ENCODE data around the gene CGREF1.

GRCh38 chr2:27053776-27054175 is 65.2 kb downstream of the CGREF1 start:
- TF ChIP-seq CTCF (tag by site-specific recombination; IDR thresholded peaks at IDR 0.05): no peak
- TF ChIP-seq ZBTB20 (tag by site-specific recombination; IDR thresholded peaks at IDR 0.05): no peak
- TF ChIP-seq, protein P1, sequence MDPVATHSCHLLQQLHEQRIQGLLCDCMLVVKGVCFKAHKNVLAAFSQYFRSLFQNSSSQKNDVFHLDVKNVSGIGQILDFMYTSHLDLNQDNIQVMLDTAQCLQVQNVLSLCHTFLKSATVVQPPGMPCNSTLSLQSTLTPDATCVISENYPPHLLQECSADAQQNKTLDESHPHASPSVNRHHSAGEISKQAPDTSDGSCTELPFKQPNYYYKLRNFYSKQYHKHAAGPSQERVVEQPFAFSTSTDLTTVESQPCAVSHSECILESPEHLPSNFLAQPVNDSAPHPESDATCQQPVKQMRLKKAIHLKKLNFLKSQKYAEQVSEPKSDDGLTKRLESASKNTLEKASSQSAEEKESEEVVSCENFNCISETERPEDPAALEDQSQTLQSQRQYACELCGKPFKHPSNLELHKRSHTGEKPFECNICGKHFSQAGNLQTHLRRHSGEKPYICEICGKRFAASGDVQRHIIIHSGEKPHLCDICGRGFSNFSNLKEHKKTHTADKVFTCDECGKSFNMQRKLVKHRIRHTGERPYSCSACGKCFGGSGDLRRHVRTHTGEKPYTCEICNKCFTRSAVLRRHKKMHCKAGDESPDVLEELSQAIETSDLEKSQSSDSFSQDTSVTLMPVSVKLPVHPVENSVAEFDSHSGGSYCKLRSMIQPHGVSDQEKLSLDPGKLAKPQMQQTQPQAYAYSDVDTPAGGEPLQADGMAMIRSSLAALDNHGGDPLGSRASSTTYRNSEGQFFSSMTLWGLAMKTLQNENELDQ (tag by site-specific recombination; IDR thresholded peaks at IDR 0.05; ENCODE audit: low read depth): no peak
- no peak for TF ChIP-seq ZBTB7A (tag by site-specific recombination; IDR thresholded peaks at IDR 0.05; ENCODE audit: low read depth)
- TF ChIP-seq, protein P2, sequence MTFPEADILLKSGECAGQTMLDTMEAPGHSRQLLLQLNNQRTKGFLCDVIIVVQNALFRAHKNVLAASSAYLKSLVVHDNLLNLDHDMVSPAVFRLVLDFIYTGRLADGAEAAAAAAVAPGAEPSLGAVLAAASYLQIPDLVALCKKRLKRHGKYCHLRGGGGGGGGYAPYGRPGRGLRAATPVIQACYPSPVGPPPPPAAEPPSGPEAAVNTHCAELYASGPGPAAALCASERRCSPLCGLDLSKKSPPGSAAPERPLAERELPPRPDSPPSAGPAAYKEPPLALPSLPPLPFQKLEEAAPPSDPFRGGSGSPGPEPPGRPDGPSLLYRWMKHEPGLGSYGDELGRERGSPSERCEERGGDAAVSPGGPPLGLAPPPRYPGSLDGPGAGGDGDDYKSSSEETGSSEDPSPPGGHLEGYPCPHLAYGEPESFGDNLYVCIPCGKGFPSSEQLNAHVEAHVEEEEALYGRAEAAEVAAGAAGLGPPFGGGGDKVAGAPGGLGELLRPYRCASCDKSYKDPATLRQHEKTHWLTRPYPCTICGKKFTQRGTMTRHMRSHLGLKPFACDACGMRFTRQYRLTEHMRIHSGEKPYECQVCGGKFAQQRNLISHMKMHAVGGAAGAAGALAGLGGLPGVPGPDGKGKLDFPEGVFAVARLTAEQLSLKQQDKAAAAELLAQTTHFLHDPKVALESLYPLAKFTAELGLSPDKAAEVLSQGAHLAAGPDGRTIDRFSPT (tag by site-specific recombination; IDR thresholded peaks at IDR 0.05): no peak
- TF ChIP-seq, protein P3, sequence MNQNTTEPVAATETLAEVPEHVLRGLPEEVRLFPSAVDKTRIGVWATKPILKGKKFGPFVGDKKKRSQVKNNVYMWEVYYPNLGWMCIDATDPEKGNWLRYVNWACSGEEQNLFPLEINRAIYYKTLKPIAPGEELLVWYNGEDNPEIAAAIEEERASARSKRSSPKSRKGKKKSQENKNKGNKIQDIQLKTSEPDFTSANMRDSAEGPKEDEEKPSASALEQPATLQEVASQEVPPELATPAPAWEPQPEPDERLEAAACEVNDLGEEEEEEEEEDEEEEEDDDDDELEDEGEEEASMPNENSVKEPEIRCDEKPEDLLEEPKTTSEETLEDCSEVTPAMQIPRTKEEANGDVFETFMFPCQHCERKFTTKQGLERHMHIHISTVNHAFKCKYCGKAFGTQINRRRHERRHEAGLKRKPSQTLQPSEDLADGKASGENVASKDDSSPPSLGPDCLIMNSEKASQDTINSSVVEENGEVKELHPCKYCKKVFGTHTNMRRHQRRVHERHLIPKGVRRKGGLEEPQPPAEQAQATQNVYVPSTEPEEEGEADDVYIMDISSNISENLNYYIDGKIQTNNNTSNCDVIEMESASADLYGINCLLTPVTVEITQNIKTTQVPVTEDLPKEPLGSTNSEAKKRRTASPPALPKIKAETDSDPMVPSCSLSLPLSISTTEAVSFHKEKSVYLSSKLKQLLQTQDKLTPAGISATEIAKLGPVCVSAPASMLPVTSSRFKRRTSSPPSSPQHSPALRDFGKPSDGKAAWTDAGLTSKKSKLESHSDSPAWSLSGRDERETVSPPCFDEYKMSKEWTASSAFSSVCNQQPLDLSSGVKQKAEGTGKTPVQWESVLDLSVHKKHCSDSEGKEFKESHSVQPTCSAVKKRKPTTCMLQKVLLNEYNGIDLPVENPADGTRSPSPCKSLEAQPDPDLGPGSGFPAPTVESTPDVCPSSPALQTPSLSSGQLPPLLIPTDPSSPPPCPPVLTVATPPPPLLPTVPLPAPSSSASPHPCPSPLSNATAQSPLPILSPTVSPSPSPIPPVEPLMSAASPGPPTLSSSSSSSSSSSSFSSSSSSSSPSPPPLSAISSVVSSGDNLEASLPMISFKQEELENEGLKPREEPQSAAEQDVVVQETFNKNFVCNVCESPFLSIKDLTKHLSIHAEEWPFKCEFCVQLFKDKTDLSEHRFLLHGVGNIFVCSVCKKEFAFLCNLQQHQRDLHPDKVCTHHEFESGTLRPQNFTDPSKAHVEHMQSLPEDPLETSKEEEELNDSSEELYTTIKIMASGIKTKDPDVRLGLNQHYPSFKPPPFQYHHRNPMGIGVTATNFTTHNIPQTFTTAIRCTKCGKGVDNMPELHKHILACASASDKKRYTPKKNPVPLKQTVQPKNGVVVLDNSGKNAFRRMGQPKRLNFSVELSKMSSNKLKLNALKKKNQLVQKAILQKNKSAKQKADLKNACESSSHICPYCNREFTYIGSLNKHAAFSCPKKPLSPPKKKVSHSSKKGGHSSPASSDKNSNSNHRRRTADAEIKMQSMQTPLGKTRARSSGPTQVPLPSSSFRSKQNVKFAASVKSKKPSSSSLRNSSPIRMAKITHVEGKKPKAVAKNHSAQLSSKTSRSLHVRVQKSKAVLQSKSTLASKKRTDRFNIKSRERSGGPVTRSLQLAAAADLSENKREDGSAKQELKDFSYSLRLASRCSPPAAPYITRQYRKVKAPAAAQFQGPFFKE (tag by site-specific recombination; IDR thresholded peaks at IDR 0.05; ENCODE audit: borderline replicate concordance): no peak
- TF ChIP-seq ZBTB1 (tag by site-specific recombination; IDR thresholded peaks at IDR 0.05): no peak
- TF ChIP-seq ZBTB21 (tag by site-specific recombination; IDR thresholded peaks at IDR 0.05): no peak
- TF ChIP-seq HOXA7 (CRISPR knock-in tag; IDR thresholded peaks at IDR 0.05; ENCODE audit: borderline replicate concordance): no peak

All from HEK293 (cell line).